HUES6 (cell line): ENCODE data around the gene NOD2.

ENCODE experiments used
- H3K27ac ChIP-seq: 2 replicates; pipeline ENCODE4 v1.7.0; 2013; ENCODE audit warnings: low read depth, mild to moderate bottlenecking, low read length, inconsistent platforms
- H3K27me3 ChIP-seq: 2 replicates; pipeline ENCODE4 v1.6.1; 2013; ENCODE audit warnings: low read length; ENCODE audit not compliant: control insufficient read depth, insufficient read depth
- H3K36me3 ChIP-seq: 2 replicates; pipeline ENCODE4 v1.6.1; 2013; ENCODE audit warnings: low read length; ENCODE audit not compliant: control insufficient read depth, insufficient read depth
- H3K4me1 ChIP-seq: 2 replicates; pipeline ENCODE4 v1.6.1; 2013; ENCODE audit warnings: low read length; ENCODE audit not compliant: control insufficient read depth, insufficient read depth
- H3K4me3 ChIP-seq: 2 replicates; pipeline ENCODE4 v1.5.1; 2013; ENCODE audit warnings: low read depth, low read length
- H3K9ac ChIP-seq: one replicate; pipeline ENCODE4 v1.6.1; 2013; ENCODE audit warnings: mild to moderate bottlenecking, low read length
- H3K9me3 ChIP-seq: 2 replicates; pipeline ENCODE4 v1.6.1; 2013; ENCODE audit warnings: low read depth, low read length; ENCODE audit not compliant: control insufficient read depth, insufficient read depth

NOD2 gene

DNA sequence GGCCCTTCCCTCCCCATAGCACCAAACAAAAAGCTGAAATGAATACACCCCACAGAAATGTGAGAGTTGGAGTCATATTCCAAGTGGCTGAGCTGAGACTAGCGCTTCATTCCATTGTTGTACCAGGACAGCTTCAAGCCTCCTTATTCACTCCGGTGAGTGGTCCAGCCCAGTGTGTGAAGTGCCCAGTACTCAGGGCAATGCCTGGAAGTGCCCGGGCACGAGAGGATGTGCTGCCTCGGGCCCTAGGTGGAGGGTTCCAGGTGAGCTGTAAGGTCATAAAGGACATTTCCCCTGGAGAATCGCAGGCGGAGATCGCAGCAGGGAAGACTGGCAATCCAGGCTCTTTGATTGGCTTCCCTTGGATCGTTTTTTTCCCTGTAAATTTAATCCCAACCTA lies 43.0 kb downstream of the NOD2 start:
- 0 out of 2 replicates have a peak, but pooled peaks cover 3% of the 10 kb centered on the region for H3K4me1 ChIP-seq
- H3K27ac ChIP-seq = no peak overlapping the region
- no peaks in the 10 kb centered on the region for H3K9me3 ChIP-seq
- no peaks in the 10 kb centered on the region for H3K36me3 ChIP-seq
- H3K4me3 ChIP-seq = no peak overlapping the region
- H3K27me3 ChIP-seq = peaks cover 6% of the 10 kb centered on the region; the same call in 1 of the 2 replicates
- H3K9ac ChIP-seq = no peak overlapping the region

DNA sequence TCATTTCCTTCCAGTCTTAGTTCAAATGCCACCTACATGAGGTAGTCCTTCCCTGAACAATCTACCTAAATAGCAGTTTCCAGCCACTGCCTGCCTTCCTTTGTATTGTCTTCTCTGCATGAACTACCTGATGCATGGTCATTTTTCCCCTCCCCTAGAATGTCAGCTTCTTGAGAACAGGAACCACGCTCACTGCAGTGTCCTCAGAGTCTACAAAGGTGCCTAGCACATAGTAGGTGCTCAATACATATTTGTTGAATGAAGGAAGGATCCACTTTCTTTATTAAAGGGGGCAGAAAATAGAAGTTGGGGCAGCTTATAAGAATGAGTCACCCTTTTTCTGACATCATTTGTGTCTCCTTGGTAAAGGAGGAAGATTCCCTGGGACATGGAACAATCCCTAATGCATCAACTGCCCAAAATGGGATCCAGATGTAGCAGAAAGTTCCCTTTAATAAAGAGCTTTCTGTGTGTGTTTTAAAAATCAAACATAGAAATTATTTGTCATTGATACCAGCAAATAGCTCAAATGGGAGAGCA lies 44.1 kb downstream of the NOD2 start:
- H3K27me3 ChIP-seq = peaks cover 6% of the 10 kb centered on the region; the same call in 1 of the 2 replicates
- no peak overlapping the region for H3K27ac ChIP-seq
- no peak overlapping the region for H3K9ac ChIP-seq
- no peaks in the 10 kb centered on the region for H3K9me3 ChIP-seq
- no peak overlapping the region for H3K4me3 ChIP-seq
- no peaks in the 10 kb centered on the region for H3K36me3 ChIP-seq
- 0 out of 2 replicates have a peak, but pooled peaks cover 3% of the 10 kb centered on the region for H3K4me1 ChIP-seq

DNA sequence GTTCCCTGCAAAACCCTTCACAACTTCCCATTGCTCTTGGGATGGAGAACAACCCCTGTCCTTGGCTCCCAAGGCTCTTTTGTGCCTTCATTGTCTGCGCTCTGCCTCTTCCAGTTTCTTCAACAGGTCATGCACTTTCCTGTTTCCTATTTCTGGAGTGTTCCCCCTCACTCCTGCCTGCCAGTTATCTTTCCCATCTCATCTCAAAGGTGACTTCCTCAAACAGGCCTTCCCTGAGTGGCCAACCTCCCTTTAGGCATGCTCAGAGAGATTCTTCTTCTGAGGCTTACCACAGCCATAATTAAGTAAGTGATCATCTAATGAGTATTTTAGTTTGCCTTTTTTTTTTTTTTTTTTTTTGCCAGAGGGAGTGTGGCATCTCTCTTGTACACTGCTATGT lies 45.6 kb downstream of the NOD2 start:
- H3K36me3 ChIP-seq = no peaks in the 10 kb centered on the region
- no peak overlapping the region for H3K4me3 ChIP-seq
- H3K9ac ChIP-seq = no peak overlapping the region
- H3K9me3 ChIP-seq = no peaks in the 10 kb centered on the region
- H3K27ac ChIP-seq = no peak overlapping the region
- H3K4me1 ChIP-seq = peaks cover 16% of the 10 kb centered on the region
- H3K27me3 ChIP-seq = peaks cover 6% of the 10 kb centered on the region; the same call in 1 of the 2 replicates

DNA sequence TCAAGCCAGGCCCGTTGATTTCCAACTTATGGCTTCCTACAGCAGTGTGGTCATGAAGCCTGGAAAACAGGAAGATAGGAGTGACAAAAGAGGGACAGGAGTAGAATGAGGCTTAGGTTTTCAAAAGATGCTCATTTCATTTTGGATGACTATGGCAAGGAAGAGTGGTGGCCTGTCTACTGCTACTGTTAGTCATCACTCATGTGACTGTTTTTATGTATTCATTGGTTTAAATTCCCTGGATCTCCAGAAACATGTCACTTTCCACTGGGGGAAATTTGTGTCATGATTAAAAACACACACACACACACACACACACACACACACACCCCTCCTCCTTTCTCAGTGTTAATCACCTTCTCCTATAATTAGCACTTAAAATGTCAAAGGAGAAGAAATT lies 47.3 kb downstream of the NOD2 start:
- peaks cover 26% of the 10 kb centered on the region for H3K4me1 ChIP-seq
- no peaks in the 10 kb centered on the region for H3K36me3 ChIP-seq
- no peaks in the 10 kb centered on the region for H3K9me3 ChIP-seq
- no peak overlapping the region for H3K9ac ChIP-seq
- H3K27ac ChIP-seq = no peak overlapping the region
- H3K27me3 ChIP-seq = peaks cover 6% of the 10 kb centered on the region; the same call in 1 of the 2 replicates
- H3K4me3 ChIP-seq = no peak overlapping the region

DNA sequence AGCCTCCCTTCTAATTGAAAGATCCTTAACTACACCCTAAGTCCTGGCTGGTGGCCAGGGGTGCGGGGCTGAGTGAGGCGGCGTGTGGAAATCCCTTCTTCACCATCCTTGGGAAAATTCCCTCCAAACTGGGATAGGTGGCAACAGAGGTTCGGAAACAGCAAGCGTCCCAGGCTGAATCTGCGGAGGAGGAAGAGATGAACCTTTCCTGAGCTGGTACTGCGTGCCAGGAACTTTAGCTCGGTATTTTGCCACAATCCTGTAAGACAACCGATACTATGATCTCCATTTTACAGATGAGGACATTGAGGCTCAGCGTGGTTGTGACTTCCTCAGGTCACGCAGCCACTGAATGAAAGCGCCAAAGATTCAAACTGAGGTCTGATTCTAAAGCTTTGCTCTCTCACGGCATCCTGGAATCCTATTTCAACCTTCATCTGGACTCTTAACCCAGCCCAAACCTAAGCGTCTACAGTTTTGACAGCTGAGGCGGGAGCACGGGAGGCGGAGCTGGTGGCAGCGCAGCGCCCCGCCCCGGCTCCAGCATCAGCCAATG lies 47.9 kb downstream of the NOD2 start:
- Histone ChIP-seq H3K4me3 (peak overlapping the region; percentile 50), H3K27ac (no peak overlapping the region), H3K4me1 (peaks cover 26% of the 10 kb centered on the region), H3K36me3 (no peaks in the 10 kb centered on the region), H3K9ac (no peak overlapping the region), H3K9me3 (no peaks in the 10 kb centered on the region), H3K27me3 (peaks cover 6% of the 10 kb centered on the region; the same call in 1 of the 2 replicates)

DNA sequence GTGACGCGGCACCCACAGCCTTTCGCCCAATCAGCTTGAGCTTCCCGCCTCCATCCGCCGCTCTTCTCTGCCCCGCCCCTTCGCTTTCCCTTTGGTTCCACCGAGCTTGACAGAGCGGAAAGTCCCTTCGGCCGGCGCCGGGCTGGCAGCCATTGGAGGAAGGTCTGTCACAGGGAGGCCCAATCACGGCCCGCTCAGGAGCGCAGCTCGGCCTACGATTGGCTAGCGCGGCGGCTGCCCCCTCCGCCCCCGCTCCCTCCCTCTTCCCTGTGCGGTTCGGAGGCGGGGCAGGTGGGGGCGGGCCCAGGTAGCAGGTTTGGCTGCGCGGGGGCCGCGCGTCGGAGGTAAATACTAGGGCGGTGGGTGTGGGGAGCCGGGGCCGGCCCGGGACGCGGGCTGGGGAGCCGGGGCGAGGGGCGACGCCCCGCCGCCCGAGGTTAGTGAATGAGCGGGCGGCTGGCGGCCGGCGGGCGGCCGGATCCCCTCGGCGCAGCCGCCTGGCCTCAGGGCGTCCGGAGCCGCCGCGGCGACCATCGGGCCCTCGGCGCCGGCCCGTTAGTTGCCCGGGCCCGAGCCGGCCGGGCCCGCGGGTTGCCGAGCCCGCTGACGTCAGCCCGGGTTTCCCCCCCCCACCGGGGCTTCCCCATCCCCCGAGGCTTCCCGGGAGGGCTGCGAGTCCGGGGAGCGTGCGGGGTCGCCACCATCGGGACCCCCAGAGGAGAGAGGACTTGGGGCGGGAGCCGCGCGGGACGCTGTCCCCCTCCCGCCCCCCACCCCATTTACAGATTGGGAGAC lies 48.6 kb downstream of the NOD2 start, which contains the start of gene CYLD:
CYLD (plus strand) TSS at position 306 of the 795 bp plus-strand sequence. CDS start 7,613 bp downstream, outside the sequence.
- H3K4me1 ChIP-seq = peaks cover 27% of the 10 kb centered on the region
- H3K4me3 ChIP-seq = peak within 1 kb of the TSS; percentile 78
- H3K9me3 ChIP-seq = no peaks in the 10 kb centered on the region
- peak within 1 kb of the TSS; percentile 55 for H3K9ac ChIP-seq
- H3K27me3 ChIP-seq = peaks cover 5% of the 10 kb centered on the region; the same call in 1 of the 2 replicates
- no peak within 1 kb of the TSS for H3K27ac ChIP-seq
- no peaks in the 10 kb centered on the region for H3K36me3 ChIP-seq

DNA sequence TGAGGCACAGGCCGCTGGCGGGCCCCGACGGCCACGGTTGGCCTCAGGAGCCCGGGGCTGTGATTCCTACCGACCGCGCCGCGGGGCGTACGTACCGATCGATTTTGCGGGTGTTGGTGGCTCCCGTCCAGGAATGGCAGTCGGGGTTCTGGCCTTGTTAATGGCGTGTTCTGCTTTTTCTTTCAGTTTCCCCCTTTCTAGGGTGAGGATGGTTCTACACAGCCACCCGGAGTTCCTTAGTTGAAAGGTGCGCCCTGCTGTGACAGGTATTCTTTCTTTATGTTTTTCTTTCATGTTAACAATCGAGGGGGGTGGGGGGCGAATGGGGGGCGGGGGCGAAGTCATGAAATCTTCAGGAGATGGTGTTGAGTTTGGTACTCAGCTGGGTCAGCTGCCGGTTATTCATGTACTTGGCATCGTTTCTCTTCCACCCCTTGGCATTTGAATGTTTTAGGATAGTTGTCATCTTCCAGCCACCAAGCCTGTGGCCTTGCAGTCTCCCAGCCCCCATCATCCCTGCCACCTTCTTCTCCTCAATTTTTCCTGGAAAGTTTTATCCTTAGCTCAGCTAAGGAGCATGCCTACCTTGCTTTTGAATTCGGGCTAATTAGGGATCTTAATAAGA lies 49.3 kb downstream of the NOD2 start:
- H3K4me1 ChIP-seq = peaks cover 30% of the 10 kb centered on the region
- H3K36me3 ChIP-seq = no peaks in the 10 kb centered on the region
- H3K9ac ChIP-seq = peak overlapping the region; percentile 55
- no peaks in the 10 kb centered on the region for H3K9me3 ChIP-seq
- peak overlapping the region; percentile 78 for H3K4me3 ChIP-seq
- no peak overlapping the region for H3K27ac ChIP-seq
- H3K27me3 ChIP-seq = no peaks in the 10 kb centered on the region

DNA sequence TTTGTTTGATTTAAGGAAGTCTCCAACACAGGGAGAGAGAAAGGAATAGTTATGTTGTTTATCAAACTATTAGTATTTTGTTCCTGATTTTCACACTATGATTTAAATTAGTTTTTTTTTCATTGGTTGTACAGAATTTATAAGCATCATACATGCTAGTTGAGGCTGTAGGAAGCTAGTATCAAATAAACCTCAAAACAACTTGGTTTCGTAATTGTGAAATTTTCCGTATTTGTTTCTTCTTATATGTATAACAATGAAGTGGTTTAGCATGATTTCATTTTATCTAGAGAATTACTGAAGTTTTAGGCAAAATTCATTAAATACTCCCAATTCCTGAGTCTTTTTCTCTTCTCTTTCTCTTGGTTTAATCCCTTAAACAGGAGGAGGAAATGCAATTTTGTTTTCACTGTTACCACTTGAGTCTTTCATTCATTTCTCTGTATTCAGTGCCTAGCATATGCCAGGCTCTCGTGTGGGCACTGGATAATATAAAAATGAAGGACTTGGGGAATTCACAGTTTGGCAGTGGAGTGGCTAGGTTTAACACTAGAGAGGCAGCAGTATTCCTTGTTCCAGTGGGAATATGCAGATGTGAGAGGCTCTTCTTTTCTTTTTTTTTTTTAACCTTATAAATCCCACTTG lies 50.3 kb downstream of the NOD2 start:
- H3K36me3 ChIP-seq = no peaks in the 10 kb centered on the region
- no peak overlapping the region for H3K27ac ChIP-seq
- H3K4me1 ChIP-seq = peaks cover 30% of the 10 kb centered on the region
- no peaks in the 10 kb centered on the region for H3K27me3 ChIP-seq
- H3K9me3 ChIP-seq = no peaks in the 10 kb centered on the region
- H3K4me3 ChIP-seq = no peak overlapping the region
- no peak overlapping the region for H3K9ac ChIP-seq

DNA sequence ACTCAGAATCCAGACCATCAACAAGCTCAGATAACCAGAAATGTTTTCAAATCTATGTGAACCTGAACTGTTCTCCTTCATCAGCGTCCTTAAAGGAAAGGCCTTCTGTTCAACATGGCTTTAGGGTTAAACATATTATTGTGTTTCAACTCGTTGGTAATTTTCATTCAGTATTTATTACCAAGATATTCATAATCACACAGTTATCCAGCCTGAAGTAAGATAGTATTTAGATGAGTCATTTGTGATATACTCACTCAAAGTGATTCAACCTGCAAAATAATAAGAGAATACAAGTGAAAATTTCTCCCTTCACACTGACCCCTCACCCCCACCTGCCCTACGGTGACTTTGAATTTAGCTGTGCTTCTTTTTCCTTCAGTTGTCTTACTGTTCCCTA lies 51.5 kb downstream of the NOD2 start:
- Histone ChIP-seq H3K9me3 (no peaks in the 10 kb centered on the region), H3K4me1 (peaks cover 30% of the 10 kb centered on the region), H3K27me3 (no peaks in the 10 kb centered on the region)

DNA sequence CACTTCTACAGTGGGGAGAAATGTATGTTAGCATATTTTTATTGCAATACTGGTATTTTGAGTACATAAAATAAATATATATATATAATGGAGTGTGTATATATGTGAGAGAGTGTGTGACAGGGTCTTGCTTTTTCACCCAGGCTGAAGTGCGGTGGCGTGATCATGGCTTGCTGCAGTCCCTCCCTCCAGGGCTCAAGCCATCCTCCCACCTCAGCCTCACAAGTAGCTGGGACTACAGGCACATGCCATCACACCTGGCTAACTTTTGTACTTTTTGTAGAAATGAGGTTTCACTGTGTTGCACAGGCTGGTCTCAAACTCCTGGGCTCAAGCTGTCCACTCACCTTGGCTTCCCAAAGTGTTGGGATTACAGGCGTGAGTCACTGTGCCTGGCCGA lies 52.5 kb downstream of the NOD2 start:
- no peaks in the 10 kb centered on the region; the same call in 1 of the 2 replicates for H3K36me3 ChIP-seq
- H3K9me3 ChIP-seq = no peaks in the 10 kb centered on the region
- H3K27me3 ChIP-seq = no peaks in the 10 kb centered on the region
- no peak overlapping the region for H3K4me3 ChIP-seq
- peaks cover 30% of the 10 kb centered on the region for H3K4me1 ChIP-seq
- H3K9ac ChIP-seq = no peak overlapping the region
- H3K27ac ChIP-seq = no peak overlapping the region

More for the DNA sequence above, 51.5 kb downstream of the NOD2 start:
- H3K27ac ChIP-seq = no peak overlapping the region
- H3K4me3 ChIP-seq = no peak overlapping the region
- no peaks in the 10 kb centered on the region for H3K36me3 ChIP-seq
- H3K9ac ChIP-seq = no peak overlapping the region
